ENCODE results near the gene FGF7. TPM values are rescaled to one million over a fixed set of nuclear protein-coding genes. Genes with fewer than 3 reads are reported as not detected.

The FGF7 gene
- total RNA-seq, 1 donor from 2014 or later, result 0.04 TPM

GRCh38 chr15:49436751-49437150, 13.7 kb downstream of the FGF7 start:
- H3K4me3 Mint-ChIP-seq, result no peak overlapping the region
- H3K4me1 Mint-ChIP-seq, result peaks cover 15% of the 10 kb centered on the region
- ATAC-seq (ENCODE audit: low read depth) (no peak), DNase-seq (no peak)
- no peaks in the 10 kb centered on the region for H3K27me3 Mint-ChIP-seq
- CTCF ChIA-PET, result no interaction called here
- no peak overlapping the region for H3K27ac Mint-ChIP-seq
- TF ChIP-seq CTCF (IDR thresholded peaks at IDR 0.05), result no peak
- no peaks in the 10 kb centered on the region for H3K9me3 Mint-ChIP-seq
- POLR2A ChIA-PET, result no interaction called here
- H3K36me3 Mint-ChIP-seq (ENCODE audit: low read depth), result no peaks in the 10 kb centered on the region
- intact Hi-C loops (cut with micrococcal nuclease), result no loop called here

DNA sequence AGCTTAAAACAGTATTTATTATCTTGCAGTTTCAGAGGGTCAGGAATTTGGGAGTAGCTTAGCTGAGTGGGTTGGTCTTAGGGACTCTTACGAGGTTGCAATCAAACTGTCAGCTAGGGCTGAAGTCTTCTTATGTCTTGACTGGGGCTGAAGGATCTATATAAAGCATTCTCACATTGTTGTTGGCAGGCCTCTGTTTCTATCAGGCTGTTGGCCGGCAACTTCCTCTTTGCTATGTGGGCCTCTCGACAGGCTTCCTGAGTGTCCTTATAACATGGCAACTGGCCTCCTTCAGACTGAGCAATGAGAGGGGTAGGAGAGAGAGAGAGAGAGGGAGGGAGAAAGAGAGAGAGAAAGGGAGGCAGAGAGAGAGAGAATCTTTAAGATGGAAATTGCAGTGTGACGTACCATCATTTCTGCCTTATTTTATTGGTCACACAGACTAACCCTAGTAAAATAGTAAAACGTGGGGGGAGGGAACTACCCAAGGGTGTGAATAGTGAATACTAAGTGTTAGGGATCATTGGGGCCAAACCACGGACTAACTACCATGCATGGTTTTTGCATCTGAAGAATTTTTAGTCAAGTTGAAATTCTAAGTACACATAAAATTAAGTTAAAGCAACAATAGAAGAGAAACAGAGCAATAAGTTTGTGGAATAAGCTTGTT, 16.1 kb downstream of the FGF7 start:
- TF ChIP-seq CTCF (IDR thresholded peaks at IDR 0.05), result no peak
- H3K4me3 Mint-ChIP-seq, result no peak overlapping the region
- DNase-seq (no peak), ATAC-seq (ENCODE audit: low read depth) (no peak)
- no peaks in the 10 kb centered on the region for H3K36me3 Mint-ChIP-seq (ENCODE audit: low read depth)
- CTCF ChIA-PET, result interaction anchor here (1.3 kb wide), 1 partner anchor 18 kb away, joined by 4 read pairs; no protein-coding TSS in a partner anchor
- no peaks in the 10 kb centered on the region for H3K27me3 Mint-ChIP-seq
- H3K9me3 Mint-ChIP-seq, result no peaks in the 10 kb centered on the region
- peaks cover 15% of the 10 kb centered on the region for H3K4me1 Mint-ChIP-seq
- POLR2A ChIA-PET, result no interaction called here
- H3K27ac Mint-ChIP-seq, result no peak overlapping the region
- intact Hi-C loops (cut with micrococcal nuclease), result no loop called here

GRCh38 chr15:49439678-49440395, 16.8 kb downstream of the FGF7 start:
- TF ChIP-seq CTCF (IDR thresholded peaks at IDR 0.05), result no peak
- H3K4me1 Mint-ChIP-seq, result peaks cover 15% of the 10 kb centered on the region
- H3K36me3 Mint-ChIP-seq (ENCODE audit: low read depth), result no peaks in the 10 kb centered on the region
- ATAC-seq (ENCODE audit: low read depth) (no peak), DNase-seq (no peak)
- POLR2A ChIA-PET, result no interaction called here
- no peak overlapping the region for H3K4me3 Mint-ChIP-seq
- no peaks in the 10 kb centered on the region for H3K9me3 Mint-ChIP-seq
- no peaks in the 10 kb centered on the region for H3K27me3 Mint-ChIP-seq
- no peak overlapping the region for H3K27ac Mint-ChIP-seq
- intact Hi-C loops (cut with micrococcal nuclease), result no loop called here
- CTCF ChIA-PET, result interaction anchor here (1.3 kb wide), 1 partner anchor 18 kb away, joined by 4 read pairs; no protein-coding TSS in a partner anchor

DNA sequence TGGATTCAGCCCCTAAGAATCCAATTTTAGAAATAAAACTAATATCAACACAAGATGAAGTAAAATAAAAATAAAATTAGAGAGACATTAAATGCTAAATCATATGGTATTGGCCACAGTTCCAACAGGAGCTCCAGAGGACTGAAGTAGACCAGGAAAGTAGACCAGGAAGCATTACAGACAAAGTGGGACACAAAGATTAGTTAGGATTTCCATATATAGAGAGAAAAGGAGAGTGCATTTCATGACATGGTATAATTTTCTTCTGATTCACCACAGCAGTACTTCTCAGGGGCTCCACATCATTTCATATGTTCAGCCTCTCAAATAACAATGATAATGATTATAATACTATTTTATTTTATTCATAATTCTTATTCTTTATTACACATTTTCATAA, 18.3 kb downstream of the FGF7 start:
- CTCF ChIA-PET, result no interaction called here
- TF ChIP-seq CTCF (IDR thresholded peaks at IDR 0.05), result no peak
- Mint-ChIP-seq H3K27me3 (peaks cover 2% of the 10 kb centered on the region), H3K9me3 (no peaks in the 10 kb centered on the region), H3K36me3 (ENCODE audit: low read depth) (no peaks in the 10 kb centered on the region), H3K27ac (no peak overlapping the region), H3K4me3 (no peak overlapping the region), H3K4me1 (peaks cover 15% of the 10 kb centered on the region)
- intact Hi-C loops (cut with micrococcal nuclease), result no loop called here
- DNase-seq (no peak), ATAC-seq (ENCODE audit: low read depth) (no peak)
- POLR2A ChIA-PET, result no interaction called here

- ChIA-PET POLR2A (no interaction called here), CTCF (no interaction called here)
- Mint-ChIP-seq H3K9me3 (no peaks in the 10 kb centered on the region), H3K27me3 (peaks cover 2% of the 10 kb centered on the region), H3K36me3 (ENCODE audit: low read depth) (no peaks in the 10 kb centered on the region), H3K4me1 (peaks cover 15% of the 10 kb centered on the region), H3K27ac (no peak overlapping the region), H3K4me3 (no peak overlapping the region)
- TF ChIP-seq CTCF (IDR thresholded peaks at IDR 0.05), result no peak
- DNase-seq (no peak), ATAC-seq (ENCODE audit: low read depth) (no peak)
- intact Hi-C loops (cut with micrococcal nuclease), result no loop called here
Measured at GRCh38 chr15:49441816-49442215, 18.8 kb downstream of the FGF7 start.
